Adrenal gland (tissue), 5 donors: Measurements from ENCODE around the gene MAP3K7CL.

Source experiments
- POLR2A ChIP-seq, 2 donors: fragments of 450-650 bp; IDR thresholded peaks; one replicate each; pipeline ENCODE4 v1.6.1; 2017; ENCODE audit warnings: antibody characterized with exemption in 2 of 2, mild to moderate bottlenecking in 2 of 2, moderate library complexity in 1 of 2
- TF ChIP-seq, protein P1 (sequence below), 6 experiments: fragments of 450-650 bp in 4 of 6; fragments of 200-600 bp in 2 of 6; sonication (generic) in 1 of 6; IDR thresholded peaks; 1 replicate in 5 of 6; 2 replicates in 1 of 6; pipeline versions ENCODE4 v1.5.1 to v1.8.0; 2016 to 2021; ENCODE audit warnings: antibody characterized with exemption in 6 of 6, mild to moderate bottlenecking in 2 of 6, moderate library complexity in 1 of 6
- donor health status: DM: no; HTN: no; CAD: no.

DNA sequence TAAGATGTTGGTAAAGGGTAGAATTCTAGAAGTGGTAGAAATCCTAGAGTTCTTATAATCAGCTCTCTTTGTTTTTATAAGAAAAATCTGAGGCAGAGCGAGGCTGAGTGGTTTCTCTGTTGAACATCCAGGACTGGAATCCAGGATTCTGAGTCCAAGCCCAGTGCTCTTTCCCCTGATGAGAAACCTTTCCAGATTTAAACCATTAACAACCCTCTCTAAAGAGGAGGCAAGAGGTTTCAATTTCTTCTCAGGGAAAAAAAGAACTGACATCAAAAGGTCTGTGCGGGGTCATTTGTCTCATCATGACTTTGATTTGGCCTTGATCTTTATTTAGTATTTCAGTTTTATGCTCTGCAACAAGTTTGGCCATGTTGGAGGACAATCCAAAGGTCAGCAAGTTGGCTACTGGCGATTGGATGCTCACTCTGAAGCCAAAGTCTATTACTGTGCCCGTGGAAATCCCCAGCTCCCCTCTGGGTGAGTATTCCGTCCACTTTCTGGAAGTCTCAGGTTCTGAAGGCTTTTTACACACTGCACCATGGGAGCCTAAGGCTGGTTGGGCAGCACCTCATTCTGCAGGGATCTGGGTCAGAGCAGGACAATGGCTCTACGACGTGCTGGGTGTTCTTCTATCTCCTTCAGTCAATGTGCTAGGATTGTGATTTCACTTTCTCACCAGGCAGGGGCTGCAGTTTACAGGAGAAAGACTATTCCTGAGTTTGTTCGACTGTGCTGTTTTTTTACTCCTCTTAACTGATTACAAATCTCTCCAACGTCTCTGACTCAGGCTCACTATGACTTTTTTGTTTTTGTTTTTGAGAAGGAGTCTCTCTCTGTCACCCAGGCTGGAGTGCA lies 38.1 kb upstream of the MAP3K7CL start:
- TF ChIP-seq, protein P1, sequence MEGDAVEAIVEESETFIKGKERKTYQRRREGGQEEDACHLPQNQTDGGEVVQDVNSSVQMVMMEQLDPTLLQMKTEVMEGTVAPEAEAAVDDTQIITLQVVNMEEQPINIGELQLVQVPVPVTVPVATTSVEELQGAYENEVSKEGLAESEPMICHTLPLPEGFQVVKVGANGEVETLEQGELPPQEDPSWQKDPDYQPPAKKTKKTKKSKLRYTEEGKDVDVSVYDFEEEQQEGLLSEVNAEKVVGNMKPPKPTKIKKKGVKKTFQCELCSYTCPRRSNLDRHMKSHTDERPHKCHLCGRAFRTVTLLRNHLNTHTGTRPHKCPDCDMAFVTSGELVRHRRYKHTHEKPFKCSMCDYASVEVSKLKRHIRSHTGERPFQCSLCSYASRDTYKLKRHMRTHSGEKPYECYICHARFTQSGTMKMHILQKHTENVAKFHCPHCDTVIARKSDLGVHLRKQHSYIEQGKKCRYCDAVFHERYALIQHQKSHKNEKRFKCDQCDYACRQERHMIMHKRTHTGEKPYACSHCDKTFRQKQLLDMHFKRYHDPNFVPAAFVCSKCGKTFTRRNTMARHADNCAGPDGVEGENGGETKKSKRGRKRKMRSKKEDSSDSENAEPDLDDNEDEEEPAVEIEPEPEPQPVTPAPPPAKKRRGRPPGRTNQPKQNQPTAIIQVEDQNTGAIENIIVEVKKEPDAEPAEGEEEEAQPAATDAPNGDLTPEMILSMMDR (IDR thresholded peaks at IDR 0.05), result no peak
- TF ChIP-seq POLR2A (IDR thresholded peaks at IDR 0.05), result no peak
